Stimulated activated CD4-positive, alpha-beta T cell treated with anti-CD3 and anti-CD28 coated beads, Interleukin-12 subunit alpha, Interleukin-12 subunit beta, amount 100 ng/mL, for 24 hours (primary cell): ENCODE measurements around the gene KCNQ5.

ENCODE experiments used
- DNase-seq, 2 experiments: peaks; one replicate each; pipeline ENCODE4 v3.0.0-alpha.2; 2020; ENCODE audit warnings: low read depth in 2 of 2

The KCNQ5 gene

DNA sequence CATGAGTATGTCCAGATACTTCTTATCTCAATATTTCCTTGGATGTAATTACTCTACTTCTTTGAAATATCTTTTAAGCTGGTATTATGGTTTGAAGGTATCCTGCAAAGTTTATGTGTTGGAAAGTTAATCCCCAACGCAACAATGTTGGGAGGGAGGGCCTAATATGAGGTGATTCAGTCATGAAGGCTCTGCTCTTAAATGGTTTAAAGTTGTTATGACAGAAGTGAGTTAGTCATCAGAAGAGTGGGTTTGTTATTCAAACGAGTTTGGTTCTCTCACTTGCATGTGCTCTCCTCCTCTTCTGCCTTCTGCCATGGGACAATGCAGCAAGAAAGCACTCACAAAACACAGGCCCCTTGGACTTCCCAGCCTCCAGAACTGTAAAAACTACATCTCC is 176.3 kb downstream of the KCNQ5 start:
- DNase-seq, result no peak

DNA sequence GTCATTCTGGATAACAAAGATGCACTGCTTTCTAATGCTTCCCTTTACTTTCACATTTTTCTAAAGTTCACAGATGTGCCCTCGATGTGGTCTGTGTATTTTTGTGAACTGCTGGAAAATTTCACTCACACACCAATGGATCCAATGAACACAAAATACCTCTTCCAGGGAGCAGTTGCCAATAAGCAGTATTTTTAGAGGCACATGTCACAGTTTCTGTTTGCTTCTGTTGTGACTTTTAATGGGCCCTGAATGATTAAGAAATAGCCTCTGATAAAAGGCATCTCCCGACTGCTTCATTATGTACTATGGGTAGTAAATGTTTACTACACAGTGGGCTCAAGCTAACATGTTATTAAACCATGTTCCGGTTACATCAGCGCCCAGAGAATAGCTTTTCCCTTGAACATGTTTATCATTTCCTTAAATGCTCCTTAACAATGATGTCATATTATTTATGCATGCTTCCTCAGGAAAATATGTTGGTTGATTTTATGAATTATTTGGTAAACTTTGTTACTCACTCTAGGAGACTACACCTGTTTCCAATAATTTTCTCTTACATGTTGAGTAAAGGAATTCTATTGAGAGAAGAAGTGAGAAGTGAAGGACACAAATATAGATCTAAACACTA is 188.0 kb downstream of the KCNQ5 start:
- no peak for DNase-seq

DNA sequence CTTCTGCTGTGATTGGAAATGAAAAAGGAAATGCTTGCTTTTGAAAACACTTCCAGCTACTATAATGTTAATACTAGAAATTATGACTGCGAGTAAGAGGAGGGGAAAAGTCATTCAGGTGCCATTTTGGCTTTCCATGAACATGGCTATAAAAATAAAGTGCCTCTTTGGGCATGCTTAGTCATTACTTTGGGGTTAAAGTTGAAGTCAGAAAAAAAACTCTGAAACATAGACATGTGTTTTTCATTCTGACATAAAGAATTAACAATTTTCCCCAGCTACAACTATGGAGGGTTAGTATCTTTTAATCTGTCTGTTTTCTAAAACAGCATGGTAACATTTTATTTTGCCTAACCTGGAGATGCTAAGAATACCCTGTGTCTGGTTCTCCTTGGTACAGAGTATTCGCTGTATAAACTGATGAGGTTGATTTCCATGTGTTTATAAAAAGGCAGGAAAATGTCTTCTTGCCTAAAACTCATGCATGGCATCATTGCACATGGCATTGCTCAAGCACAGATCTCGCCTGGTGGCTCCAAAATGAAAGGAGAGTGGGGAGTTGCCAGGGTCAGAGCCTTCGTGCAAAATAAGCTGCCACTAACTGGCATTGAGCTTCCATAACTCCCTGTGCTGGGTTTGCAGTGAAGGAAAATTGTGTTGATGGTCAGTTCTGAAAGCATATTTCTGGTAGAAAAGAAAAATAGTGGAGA is 188.9 kb downstream of the KCNQ5 start:
- no peak for DNase-seq

DNA sequence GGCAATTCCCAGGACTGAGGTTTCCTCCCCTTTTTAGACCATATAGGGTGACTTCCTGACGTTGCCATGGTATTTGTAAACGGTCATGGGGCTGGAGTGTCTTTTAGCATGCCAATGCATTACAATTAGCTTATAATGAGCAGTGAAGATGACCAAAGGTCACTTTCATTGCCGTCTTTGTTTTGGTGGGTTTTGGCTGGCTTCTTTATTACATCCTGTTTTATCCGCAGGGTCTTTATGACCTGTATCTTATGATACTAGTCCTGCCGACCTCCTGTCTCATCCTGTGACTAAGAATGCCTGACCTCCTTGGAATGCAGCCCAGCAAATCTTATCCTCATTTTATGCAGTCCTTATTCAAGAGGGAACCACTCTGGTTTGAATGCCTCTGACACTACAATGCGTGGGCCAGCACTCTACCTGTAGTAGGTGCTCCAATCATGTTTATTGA is 190.1 kb downstream of the KCNQ5 start:
- DNase-seq, result no peak

DNA sequence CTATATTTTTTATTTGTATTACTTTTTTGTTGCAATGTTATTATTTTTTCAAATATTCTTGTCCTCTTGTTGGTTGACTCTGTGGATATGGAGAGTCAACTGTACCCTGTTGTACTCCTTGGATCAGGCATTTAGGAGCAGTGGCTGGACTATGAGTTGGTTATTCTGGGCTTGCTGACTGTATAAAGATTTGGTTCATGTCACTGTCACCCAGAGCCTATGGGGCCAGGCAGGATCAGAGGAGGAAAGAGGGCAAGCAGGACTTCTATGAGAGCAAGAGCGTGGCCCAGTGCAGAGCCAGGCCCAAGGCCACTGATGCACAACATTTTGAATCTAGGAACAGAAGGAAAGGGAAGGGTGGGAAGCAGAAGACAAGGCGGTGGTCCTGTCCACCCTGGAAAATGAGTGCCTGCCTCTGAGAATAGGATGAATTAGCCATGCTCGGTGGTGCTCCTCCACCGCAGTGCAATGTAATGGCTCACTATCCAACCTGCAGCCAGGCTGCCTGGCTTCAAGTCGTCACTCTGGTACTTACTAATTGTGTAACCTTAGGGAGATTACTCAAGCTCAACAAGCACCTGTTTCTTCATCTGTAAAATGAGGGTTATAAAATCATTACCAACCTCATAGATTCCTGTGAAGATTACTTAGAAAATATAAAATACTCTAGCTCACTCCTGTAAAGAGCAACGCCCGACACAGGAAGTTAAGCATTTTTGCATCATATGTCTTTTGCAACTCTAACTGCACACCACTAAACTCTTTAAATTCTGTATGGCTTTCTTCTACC is 192.1 kb downstream of the KCNQ5 start:
- no peak for DNase-seq

DNA sequence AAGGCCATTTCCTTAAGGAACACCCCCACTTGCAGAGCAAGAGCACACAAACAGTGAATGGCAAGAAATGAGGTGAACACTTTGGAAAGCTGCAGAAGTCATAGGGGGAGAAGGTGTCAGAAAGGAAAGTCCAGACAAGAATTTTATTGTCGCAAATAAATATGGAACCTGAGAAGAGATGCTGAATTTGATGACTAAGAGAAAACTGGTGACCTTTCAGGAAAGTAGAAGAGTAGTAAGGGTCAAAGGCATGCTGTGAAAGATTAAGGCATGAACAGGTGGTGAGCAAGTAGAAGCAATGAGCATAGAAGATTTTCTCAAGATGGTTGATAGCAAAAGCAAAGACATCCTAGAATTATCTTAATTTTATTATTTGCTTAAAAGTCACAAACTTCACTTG is 194.2 kb downstream of the KCNQ5 start:
- no peak for DNase-seq

DNA sequence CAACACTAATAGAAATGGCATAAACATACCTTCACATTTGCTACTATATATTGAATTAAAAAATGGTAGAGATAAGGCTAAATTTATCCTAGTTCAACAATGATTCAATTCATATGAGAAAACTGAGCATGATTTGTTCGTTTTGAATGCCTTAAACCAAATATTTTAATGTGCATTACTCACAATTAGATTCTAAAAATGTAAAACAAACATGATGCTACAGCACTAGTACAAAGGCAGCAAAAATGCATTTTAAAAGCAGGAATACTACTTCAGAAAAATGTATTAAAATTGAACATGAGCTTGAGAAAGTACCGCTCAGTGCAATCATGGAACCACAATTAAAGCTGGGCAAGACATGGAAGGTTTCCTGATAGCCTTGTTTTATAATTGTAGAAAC is 195.3 kb downstream of the KCNQ5 start:
- no peak for DNase-seq

DNA sequence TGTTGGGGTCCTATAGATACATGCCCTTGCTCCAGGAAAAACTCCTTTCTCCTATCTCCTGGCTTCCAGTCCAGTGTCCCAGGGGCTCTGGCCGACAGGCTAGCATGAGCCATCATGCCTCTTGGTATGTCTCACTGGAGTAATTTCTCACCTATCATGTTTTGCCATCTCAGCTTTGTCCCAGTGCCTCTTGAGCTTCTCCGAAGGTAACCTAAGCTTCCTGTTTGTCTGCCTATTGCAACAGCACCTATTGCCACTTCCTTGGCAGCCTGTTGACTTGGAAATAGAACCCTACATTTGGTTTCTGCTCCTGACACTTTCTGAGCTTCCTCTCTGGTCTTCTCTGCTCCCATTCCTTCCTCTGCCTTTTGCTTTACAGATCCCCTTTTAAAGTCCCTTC is 197.7 kb downstream of the KCNQ5 start:
- DNase-seq, result no peak

DNA sequence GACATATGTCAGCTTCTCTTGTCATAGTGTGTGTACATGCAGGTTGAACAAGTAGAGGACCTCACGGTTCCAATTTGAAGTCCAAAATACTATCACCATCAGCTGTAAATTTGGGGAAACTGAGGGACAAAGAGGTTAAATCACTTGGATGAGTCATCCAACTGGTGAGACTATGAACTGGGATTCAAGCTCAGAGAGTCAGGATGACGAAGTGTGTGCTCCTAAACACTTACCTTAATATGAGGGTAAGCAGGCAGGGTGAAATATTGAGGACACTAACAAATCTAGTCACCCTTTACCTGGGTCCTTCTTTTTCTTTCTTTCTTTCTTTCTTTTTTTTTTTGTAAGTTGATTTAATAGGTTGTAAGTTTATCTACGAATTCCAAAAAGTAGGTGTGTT is 198.3 kb downstream of the KCNQ5 start:
- DNase-seq, result no peak

DNA sequence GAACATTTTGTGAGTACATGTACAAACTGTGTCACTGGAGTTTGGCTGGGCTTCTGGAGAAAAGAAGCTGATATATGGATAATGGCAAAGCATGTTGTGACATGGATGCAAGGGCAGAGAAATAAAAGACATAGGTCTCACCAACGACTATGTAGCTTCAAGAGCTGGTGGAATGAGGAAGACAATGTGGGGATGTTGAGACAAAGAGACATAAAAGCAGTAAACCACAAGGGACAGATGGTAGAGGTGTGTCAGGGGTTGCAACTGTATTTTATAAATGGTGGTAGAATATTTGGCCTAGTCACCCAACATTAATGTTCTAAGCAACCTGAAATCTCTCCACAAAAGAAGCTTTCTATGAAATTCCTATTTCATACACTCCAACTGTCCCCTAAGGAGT is 199.0 kb downstream of the KCNQ5 start:
- DNase-seq, result no peak

DNA sequence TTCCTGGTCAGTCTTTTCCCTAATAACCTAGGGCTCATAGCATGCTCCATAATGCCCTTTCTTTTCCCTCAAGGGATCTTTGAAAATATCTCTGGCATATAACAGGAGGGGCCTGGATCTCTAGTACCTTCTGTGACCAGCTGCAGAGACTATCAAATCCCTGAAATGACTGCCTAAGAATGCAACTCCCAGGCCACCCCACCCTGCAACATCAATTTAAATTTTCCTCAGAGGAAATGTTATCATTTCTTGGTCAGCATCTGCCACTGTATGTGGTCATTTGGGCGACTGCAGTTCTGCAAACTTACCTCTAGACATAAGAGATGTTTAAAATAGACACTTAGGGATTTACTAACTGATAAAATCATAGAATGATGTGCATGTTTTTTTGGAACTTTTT is 200.2 kb downstream of the KCNQ5 start:
- no peak for DNase-seq

DNA sequence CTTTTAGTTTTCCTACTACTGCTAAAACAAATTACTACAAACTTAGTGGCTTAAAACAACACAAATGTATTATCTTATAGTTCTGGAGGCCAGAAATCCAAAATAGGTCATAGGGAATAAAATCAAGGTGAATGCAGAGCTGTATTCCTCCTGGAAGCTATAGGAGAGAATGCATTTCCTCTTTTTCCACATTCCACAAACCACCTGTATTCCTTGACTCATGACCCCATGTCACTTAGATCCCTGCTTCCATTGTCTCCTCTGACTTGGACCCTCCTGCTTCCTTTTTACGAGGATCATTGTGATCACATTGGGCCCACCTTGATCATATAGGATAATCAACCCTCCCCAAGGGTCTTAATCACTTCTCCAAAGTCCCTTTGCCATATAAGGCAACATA is 200.8 kb downstream of the KCNQ5 start:
- DNase-seq, result no peak

DNA sequence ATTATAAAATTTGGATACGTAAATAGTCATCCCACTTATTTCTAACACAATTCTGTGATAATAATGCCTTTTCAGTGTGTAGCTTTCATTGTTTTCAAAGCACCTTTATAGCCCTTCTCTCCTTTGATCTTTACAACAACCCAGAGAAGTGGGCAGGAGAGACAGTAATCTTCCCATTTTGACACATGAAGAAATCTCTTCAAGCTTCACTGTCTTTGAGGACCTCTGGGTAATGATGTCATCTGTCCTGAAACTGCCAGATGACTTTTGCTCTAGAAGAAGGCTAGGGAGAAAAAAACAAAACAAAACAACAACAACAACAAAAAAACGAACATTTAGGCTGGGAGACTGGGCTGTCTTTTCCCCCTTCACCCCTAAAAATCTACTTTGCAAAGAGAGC is 203.0 kb downstream of the KCNQ5 start:
- no peak for DNase-seq

DNA sequence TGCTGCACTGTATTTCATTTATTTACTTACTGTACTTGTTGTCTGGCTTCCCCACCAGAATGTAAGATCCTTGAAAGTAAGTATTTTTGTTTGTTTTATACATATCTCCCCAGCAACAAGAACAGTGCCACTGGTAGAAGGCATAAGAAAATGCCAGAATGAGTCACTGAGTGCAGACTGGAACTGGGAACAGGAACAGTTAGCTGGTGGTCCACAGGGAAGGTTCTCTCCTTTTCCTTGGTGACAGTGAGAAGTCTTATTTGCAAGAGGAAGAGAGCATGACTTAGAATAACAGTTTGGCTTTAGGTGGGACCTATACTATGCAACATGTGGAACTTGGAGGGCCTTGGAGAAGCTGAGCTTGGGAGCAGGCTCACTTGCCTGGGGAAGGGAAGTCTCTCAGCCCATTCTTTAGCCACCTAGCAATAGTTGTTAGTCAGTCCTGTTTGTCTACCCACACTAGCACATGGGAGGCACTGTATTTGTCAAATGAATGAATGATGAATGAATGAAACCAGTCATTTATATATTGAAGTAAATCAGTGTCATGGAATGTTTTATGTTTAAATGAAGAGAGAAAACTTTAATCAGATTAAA is 203.5 kb downstream of the KCNQ5 start:
- no peak for DNase-seq

DNA sequence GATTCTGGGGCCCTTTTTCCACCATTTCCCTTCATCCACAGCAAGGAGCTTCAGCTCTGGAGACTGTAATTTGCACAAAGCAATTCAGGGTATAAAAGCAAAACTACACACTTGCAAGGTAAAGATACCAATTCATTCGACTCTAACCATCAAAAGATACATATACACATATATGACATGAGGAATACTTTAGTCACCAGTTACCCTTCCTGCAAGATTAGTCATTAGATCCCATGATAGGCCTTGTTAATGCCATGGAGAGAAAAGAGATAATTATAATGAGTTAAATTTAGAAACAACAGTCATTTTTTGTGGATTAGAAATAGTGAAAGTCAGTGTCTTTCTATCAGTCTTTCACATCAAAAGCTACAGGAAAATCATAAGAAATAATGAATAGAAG is 204.2 kb downstream of the KCNQ5 start:
- no peak for DNase-seq

DNA sequence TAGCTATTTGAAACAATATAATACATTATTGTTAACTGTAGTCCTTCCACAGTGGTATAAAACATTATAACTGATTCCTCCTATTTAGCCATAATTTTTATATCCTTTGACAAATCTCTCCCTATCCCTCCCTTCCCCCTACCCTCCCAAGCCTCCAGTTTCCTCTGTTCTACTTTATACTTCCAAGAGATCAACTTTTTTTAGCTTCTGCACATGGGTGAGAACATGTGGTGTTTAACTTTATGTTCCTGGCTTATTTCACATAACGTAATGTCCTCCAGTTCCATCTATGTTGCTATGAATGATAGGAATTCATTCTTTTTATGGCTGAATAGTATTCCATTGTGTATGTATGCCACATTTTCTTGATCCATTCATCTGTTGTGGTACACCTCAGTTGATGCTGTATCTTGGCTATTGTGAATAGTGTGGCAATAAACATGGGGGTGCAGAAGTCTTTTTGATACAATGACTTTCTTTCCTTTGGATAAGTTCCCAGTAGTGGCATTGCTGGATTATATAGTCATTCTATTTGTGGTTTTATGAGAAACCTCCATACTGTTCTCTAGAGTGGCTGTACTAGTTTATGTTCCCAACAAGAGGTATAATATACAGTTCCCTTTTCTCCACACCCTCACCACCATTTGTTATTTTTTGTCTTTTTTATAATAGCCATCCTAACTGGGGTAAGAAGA is 205.0 kb downstream of the KCNQ5 start:
- DNase-seq, result no peak

DNA sequence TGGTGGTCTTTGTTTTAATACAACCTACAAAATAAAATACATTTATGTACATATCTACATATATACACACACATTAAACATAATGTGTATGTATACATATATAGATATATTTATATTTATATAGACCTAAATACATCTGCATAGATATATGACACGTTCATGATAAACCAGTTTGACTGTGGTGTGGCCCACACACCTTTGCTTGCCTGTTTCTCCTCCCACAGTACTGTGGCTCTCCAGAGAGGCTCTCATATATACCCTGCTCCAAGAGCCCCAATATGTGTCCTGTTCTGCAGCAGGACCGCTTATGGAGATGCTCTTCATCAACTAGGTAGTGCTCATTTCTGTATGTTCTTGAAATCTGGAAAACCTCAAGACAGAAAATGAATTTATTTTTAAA is 207.0 kb downstream of the KCNQ5 start:
- DNase-seq, result no peak

DNA sequence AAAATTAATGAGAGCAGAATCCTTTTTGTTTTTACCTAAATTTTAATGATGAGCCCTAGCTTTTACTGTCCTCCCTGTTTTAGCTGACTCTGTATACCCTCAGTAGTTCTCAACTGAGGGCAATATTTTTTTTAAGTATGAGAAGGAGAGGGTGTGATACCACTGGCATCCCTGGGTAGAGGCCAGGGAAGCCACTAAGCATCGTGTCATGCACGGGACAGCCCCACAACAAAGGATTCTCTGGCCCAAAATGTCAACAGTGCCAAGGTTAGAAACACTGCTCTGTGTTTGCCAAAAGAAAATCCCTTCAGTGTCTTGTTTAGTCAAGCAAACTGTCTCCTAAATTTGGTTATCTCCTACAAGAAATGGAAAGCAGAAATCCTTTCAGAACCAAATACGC is 210.4 kb downstream of the KCNQ5 start:
- DNase-seq, result no peak

DNA sequence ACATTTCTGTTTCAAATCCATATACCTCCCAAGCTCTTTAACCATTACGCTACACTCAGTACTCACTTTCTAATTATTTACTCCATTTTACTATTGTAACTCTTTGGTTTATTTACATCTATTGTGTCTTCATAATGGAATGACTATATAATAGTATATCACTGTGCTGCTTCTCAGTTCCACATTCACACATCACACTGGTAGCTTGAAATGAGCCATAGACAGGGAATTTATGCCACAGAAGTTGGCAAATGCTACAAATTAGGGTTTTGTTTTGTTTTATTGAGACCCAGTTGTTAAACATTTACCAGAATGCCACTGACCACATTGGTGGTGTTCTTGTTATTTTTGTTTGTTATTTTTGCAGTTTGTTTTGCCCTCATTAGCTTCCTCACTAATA is 213.9 kb downstream of the KCNQ5 start:
- DNase-seq, result no peak

DNA sequence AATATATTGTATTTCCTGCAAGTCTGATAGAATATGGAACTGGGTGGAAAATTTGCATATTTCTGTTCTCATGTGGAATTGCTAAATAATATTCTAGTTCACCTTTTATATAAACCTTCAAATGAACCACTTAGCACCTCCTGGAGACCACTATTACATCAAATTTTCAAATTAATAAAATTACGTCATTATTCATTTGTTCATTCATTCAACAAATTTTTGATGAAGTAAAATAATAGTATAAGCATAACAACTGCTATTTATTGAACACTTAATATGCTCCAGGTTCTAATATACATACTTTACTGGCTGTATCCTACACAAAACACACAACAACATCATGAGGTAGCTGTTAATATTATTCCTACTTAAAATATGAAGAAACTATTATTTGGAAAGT is 215.1 kb downstream of the KCNQ5 start:
- DNase-seq, result no peak

DNA sequence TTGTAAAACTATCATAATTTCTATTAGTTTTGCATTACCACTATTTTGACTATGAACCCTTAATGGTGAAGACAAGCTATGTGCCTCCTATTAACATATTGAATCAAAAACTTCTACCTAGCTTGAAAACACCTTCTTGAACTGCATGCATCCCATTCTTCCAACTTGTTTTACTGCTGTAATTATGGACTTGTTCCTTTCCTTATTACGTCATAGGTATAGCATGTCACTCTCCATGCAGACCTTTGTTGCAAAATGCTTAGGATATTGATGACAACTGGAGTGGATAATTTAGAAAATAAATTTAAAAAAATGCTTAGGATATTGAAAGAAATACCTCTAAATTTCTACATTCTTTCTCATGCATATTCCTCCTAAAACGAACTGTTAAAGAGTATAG is 219.3 kb downstream of the KCNQ5 start:
- no peak for DNase-seq

DNA sequence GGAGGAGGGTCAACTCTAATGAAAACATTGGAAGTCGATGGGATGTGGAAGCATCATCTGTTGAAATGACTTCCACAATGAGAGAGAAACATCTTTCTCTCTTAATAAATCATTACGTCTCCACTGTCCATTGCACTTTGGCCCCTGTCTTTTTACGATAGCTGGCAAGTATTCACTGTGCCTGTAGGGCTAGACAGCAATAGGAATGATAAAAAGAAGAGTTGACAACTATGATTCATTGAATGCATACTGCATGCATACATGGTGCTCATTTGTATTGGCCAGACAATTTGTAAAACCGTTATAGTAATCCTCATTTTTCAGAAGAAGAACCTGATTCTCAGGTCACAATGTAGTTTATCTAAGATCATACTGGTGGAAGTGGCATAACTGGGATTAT is 220.3 kb downstream of the KCNQ5 start:
- DNase-seq, result no peak
